ENCODE results near the gene TLR10.

GRCh38 chr4:38821739-38822138, 38.9 kb upstream of the TLR10 start:
- TF ChIP-seq, protein P1, sequence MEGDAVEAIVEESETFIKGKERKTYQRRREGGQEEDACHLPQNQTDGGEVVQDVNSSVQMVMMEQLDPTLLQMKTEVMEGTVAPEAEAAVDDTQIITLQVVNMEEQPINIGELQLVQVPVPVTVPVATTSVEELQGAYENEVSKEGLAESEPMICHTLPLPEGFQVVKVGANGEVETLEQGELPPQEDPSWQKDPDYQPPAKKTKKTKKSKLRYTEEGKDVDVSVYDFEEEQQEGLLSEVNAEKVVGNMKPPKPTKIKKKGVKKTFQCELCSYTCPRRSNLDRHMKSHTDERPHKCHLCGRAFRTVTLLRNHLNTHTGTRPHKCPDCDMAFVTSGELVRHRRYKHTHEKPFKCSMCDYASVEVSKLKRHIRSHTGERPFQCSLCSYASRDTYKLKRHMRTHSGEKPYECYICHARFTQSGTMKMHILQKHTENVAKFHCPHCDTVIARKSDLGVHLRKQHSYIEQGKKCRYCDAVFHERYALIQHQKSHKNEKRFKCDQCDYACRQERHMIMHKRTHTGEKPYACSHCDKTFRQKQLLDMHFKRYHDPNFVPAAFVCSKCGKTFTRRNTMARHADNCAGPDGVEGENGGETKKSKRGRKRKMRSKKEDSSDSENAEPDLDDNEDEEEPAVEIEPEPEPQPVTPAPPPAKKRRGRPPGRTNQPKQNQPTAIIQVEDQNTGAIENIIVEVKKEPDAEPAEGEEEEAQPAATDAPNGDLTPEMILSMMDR (IDR thresholded peaks at IDR 0.05; ENCODE audit: extremely low read depth in 1 of 2, insufficient read depth in 1 of 2, low read depth in 1 of 2, low read length in 2 of 2): no peak
- TF ChIP-seq MYC (IDR thresholded peaks at IDR 0.05; ENCODE audit: low read depth, low read length) (no peak), JUN (IDR thresholded peaks at IDR 0.05; ENCODE audit: borderline replicate concordance, insufficient read depth, insufficient read length, low read depth) (no peak), POLR2A (IDR thresholded peaks at IDR 0.05; ENCODE audit: low read depth, low read length) (no peak), EZH2 (IDR thresholded peaks at IDR 0.05; ENCODE audit: borderline replicate concordance, low read depth, low read length, severe bottlenecking) (no peak), POLR2AphosphoS5 (IDR thresholded peaks at IDR 0.05; ENCODE audit: insufficient read depth, low read depth, low read length) (no peak), GATA2 (IDR thresholded peaks at IDR 0.05; ENCODE audit: insufficient read depth, insufficient read length, low read depth, low read length) (no peak)
- TF ChIP-seq, protein P2, sequence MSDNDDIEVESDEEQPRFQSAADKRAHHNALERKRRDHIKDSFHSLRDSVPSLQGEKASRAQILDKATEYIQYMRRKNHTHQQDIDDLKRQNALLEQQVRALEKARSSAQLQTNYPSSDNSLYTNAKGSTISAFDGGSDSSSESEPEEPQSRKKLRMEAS (IDR thresholded peaks at IDR 0.05; ENCODE audit: insufficient read depth, insufficient read length): no peak

Measured in endothelial cell of umbilical vein (primary cell).